Smooth muscle cell (in vitro differentiated cells): ENCODE results near the gene KXD1. TPM values are rescaled to one million over a fixed set of nuclear protein-coding genes. Genes with fewer than 3 reads are reported as not detected.

Experiments used
- DNase-seq: peaks from one replicate; lab custom pipeline; 2025; ENCODE audit not compliant: unreplicated experiment; lab: John Stamatoyannopoulos, UW
- H2AFZ ChIP-seq: fragments of 200-600 bp; sonication (generic); 2 replicates; pipeline ENCODE4 v1.6.0; 2016; ENCODE audit warnings: antibody characterized with exemption, low read depth, mild to moderate bottlenecking
- H3F3A ChIP-seq: fragments of 200-600 bp; sonication (generic); 2 replicates; pipeline ENCODE4 v1.6.0; 2017; ENCODE audit warnings: antibody characterized with exemption, low read depth
- H3K27ac ChIP-seq: fragments of 200-600 bp; sonication (generic); 2 replicates; pipeline ENCODE4 v1.5.1; 2016; ENCODE audit warnings: low read depth, mild to moderate bottlenecking
- H3K27me3 ChIP-seq: fragments of 200-600 bp; sonication (generic); 2 replicates; pipeline ENCODE4 v1.6.1; 2016; ENCODE audit warnings: low read depth, mild to moderate bottlenecking
- H3K36me3 ChIP-seq: fragments of 200-600 bp; sonication (generic); 2 replicates; pipeline ENCODE4 v1.5.1; 2016; ENCODE audit warnings: low read depth
- H3K4me1 ChIP-seq: fragments of 200-600 bp; sonication (generic); 2 replicates; pipeline ENCODE4 v1.5.1; 2016; ENCODE audit warnings: low read depth
- H3K4me2 ChIP-seq: fragments of 200-600 bp; sonication (generic); 2 replicates; pipeline ENCODE4 v1.6.0; 2016; ENCODE audit warnings: mild to moderate bottlenecking
- H3K4me3 ChIP-seq: fragments of 200-600 bp; sonication (generic); 2 replicates; pipeline ENCODE4 v1.5.1; 2016; ENCODE audit warnings: mild to moderate bottlenecking
- H3K79me2 ChIP-seq: fragments of 200-600 bp; sonication (generic); 2 replicates; pipeline ENCODE4 v1.6.0; 2016; ENCODE audit warnings: low read depth, mild to moderate bottlenecking
- H3K9ac ChIP-seq: fragments of 200-600 bp; sonication (generic); 2 replicates; pipeline ENCODE4 v1.6.0; 2016; ENCODE audit warnings: low read depth
- H3K9me3 ChIP-seq: fragments of 200-600 bp; sonication (generic); replicated peaks from 2 replicates; pipeline ENCODE4 v1.5.1; 2016; ENCODE audit warnings: low read depth
- H4K20me1 ChIP-seq: fragments of 200-600 bp; sonication (generic); 2 replicates; pipeline ENCODE4 v1.6.0; 2016; ENCODE audit warnings: low read depth
- WGBS: methylation state at CpG from one replicate; pipeline ENCODE4 v1.1.7; 2016; ENCODE audit warnings: low lambda C conversion rate; 5-methylcytosine and 5-hydroxymethylcytosine counted together
- polyA plus RNA-seq: library from polyadenylated mRNA; unstranded; fragments of >200 nt; fragmentation: Nextera tagmentation; extraction: Ambion mirVana; gene quantifications from 2 replicates; pipeline ENCODE4 v1.2.1, GENCODE V29; 2016
- total RNA-seq: library from RNA; depleted of rRNA; stranded (reverse); fragments of >200 nt; gene quantifications from 2 replicates; pipeline ENCODE4 v1.2.3, GENCODE V29; 2014
- TF ChIP-seq, protein P1 (sequence below): fragments of 200-600 bp; sonication (generic); IDR thresholded peaks from 2 replicates; pipeline ENCODE4 v1.5.1; 2017; ENCODE audit warnings: borderline replicate concordance, mild to moderate bottlenecking, antibody characterized with exemption; ENCODE audit not compliant: insufficient read depth, poor library complexity, severe bottlenecking

KXD1 gene
- total and polyA plus RNA-seq, 2 experiments from 2014 or later: 75.4 to 134 TPM

DNA sequence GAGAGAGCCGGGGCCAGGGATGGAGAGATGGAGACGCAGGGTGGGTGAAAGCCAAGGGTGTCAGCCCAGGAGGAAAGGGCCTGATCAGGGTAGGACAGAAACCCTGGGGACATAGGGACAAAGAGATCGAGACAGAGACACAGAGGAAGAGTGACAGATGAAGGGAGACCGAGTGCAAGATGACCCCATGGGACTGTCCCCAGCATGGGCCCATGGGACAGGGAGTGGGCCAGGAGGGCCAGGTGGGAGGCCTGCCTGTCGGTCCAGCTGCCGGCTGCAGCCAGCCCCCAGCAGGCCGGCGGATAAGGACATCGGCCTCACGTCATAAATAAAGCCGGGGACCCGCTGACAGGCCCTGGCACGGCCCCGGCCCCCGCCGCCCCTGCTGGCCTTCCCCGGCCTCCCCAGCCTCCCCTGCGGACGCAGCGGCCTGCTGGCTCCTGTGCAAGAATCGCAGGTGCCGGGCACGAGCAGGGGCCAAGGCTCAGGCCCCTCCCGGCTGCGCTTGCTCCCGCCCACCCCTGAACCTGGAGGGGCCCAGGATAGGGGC is 37.2 kb downstream of the KXD1 start:
- peak overlapping the region; percentile 95 for H3K4me2 ChIP-seq
- no peak for DNase-seq
- peaks cover 23% of the 10 kb centered on the region for H3F3A ChIP-seq
- 46% methylated on average over 10 of the region's 26 CpGs for WGBS
- H3K9me3 ChIP-seq: no peaks in the 10 kb centered on the region
- H3K36me3 ChIP-seq: no peaks in the 10 kb centered on the region
- no peak overlapping the region for H3K9ac ChIP-seq
- TF ChIP-seq, protein P1, sequence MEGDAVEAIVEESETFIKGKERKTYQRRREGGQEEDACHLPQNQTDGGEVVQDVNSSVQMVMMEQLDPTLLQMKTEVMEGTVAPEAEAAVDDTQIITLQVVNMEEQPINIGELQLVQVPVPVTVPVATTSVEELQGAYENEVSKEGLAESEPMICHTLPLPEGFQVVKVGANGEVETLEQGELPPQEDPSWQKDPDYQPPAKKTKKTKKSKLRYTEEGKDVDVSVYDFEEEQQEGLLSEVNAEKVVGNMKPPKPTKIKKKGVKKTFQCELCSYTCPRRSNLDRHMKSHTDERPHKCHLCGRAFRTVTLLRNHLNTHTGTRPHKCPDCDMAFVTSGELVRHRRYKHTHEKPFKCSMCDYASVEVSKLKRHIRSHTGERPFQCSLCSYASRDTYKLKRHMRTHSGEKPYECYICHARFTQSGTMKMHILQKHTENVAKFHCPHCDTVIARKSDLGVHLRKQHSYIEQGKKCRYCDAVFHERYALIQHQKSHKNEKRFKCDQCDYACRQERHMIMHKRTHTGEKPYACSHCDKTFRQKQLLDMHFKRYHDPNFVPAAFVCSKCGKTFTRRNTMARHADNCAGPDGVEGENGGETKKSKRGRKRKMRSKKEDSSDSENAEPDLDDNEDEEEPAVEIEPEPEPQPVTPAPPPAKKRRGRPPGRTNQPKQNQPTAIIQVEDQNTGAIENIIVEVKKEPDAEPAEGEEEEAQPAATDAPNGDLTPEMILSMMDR: no peak
- no peak overlapping the region for H2AFZ ChIP-seq
- H4K20me1 ChIP-seq: peaks cover 56% of the 10 kb centered on the region
- H3K4me1 ChIP-seq: peaks cover 10% of the 10 kb centered on the region
- H3K79me2 ChIP-seq: no peaks in the 10 kb centered on the region
- peak overlapping the region; percentile 43 for H3K4me3 ChIP-seq
- H3K27me3 ChIP-seq: no peaks in the 10 kb centered on the region
- no peak overlapping the region for H3K27ac ChIP-seq

DNA sequence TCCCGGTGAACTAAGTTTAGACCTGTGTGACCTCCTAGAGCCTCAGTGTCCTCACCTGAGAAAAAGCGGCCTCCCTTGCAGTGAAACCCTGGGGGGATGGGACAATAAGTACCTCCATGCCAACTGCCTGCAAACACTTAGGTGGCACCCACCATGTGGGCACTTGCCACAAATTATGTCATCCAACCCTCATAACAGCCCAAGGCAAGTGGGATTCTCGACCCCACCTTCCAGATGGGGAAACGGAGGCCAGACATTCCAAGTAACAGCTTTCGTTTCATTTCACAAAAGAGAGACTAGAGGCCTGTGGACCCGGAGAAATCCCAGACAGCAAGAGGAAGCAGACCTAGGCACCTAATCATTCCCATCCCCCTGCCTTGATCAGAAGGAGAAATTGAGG is 37.8 kb downstream of the KXD1 start:
- Histone ChIP-seq H3K27me3 (no peaks in the 10 kb centered on the region), H3K9me3 (no peaks in the 10 kb centered on the region), H3K4me2 (no peak overlapping the region), H4K20me1 (peaks cover 59% of the 10 kb centered on the region), H3F3A (peaks cover 19% of the 10 kb centered on the region), H2AFZ (no peak overlapping the region), H3K4me1 (peaks cover 10% of the 10 kb centered on the region), H3K79me2 (no peaks in the 10 kb centered on the region), H3K36me3 (no peaks in the 10 kb centered on the region), H3K4me3 (no peak overlapping the region), H3K9ac (no peak overlapping the region), H3K27ac (no peak overlapping the region)
- WGBS: 89% methylated on average over 6 of the region's 6 CpGs
- TF ChIP-seq, protein P1: no peak
- no peak for DNase-seq

DNA sequence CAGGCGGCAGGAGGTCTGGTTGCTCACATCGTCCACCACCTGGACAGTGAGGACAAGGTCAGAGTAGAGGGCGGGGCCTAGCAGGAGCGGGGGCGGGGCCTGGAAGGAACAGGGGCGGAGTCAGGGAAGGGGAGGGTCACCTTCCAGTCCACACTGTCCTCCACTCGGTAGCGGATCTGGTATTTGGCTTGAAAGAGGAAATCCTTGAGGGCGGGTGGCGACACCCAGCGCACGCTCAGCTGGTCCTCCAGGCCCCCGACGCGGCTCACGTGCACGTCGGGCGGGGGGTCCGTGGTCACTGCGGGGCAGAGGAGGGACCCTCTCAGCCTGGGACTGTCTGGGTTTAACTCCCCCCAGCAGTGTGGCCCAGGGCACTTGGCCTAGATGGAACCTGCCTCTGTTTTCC is 39.1 kb downstream of the KXD1 start:
- Histone ChIP-seq H3K9ac (no peak overlapping the region), H3K27me3 (no peaks in the 10 kb centered on the region), H3K27ac (no peak overlapping the region), H2AFZ (no peak overlapping the region), H4K20me1 (peaks cover 64% of the 10 kb centered on the region), H3K9me3 (no peaks in the 10 kb centered on the region), H3F3A (peaks cover 8% of the 10 kb centered on the region), H3K4me1 (peaks cover 10% of the 10 kb centered on the region), H3K36me3 (no peaks in the 10 kb centered on the region), H3K4me2 (no peak overlapping the region), H3K79me2 (peaks cover 2% of the 10 kb centered on the region), H3K4me3 (no peak overlapping the region)
- TF ChIP-seq, protein P1: no peak
- WGBS: 55% methylated on average over 13 of the region's 21 CpGs
- no peak for DNase-seq

DNA sequence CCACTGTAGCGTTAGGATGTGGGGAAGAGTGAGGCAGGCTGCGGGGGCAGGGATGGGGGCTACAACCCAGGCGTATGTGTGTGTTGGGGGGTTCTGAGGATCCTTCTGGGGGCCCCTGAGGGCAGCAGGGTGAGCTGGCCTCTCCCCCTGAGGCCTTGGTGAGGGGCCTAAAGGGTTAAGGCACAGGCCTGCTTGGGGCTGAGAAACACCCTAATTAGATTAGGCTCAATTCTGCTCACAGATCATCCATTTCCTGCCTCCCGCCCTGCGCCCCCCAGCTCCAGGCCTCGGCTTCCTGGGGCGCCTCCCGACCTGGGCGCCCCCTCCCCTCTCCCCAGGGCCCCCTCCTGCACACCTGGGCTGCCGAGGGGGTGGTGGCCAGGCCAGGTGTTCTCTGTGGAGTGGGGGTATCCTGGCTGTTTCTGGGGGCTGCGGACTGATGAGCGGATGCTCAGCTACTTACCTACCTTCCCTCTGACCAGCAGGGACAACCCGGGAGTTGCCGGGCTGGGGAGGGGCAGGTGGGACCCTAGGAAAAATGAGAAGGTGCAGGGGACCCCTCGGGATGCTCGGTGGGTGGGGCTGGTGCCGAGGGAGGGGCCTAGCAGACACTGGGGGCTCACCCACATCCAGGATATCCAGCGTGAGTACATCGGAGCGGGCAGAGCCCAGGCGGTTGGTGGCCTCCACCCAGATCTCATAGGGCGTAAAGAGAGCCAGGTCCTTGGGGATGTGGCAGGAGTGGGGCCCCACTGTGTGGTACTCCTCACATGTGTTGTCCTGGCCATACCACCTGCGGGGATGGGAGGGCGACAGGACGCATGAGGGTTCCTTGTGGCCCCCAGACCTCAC is 40.4 kb downstream of the KXD1 start:
- H3K27me3 ChIP-seq: peaks cover 2% of the 10 kb centered on the region
- DNase-seq: no peak
- no peak overlapping the region for H3K27ac ChIP-seq
- H3K4me2 ChIP-seq: no peak overlapping the region
- H3K36me3 ChIP-seq: no peaks in the 10 kb centered on the region
- no peak overlapping the region for H3K9ac ChIP-seq
- peaks cover 10% of the 10 kb centered on the region for H3K4me1 ChIP-seq
- peaks cover 72% of the 10 kb centered on the region for H4K20me1 ChIP-seq
- H3K9me3 ChIP-seq: no peaks in the 10 kb centered on the region
- 75% methylated on average over 25 of the region's 25 CpGs for WGBS
- H3K79me2 ChIP-seq: peaks cover 14% of the 10 kb centered on the region
- H2AFZ ChIP-seq: no peak overlapping the region
- no peak overlapping the region for H3K4me3 ChIP-seq
- TF ChIP-seq, protein P1: no peak
- H3F3A ChIP-seq: peaks cover 6% of the 10 kb centered on the region
